22Rv1 (cell line): ENCODE measurements around the gene LRMDA.

ENCODE experiments used
- ZFX ChIP-seq: fragments of 450-650 bp; IDR thresholded peaks from 2 replicates; pipeline ENCODE4 v1.6.1; 2017; ENCODE audit warnings: antibody characterized with exemption, borderline replicate concordance
- TF ChIP-seq, protein P1 (sequence below): fragments of 450-650 bp; IDR thresholded peaks from 2 replicates; pipeline ENCODE4 v1.5.1; 2017; ENCODE audit warnings: mild to moderate bottlenecking

GRCh38 chr10:76244061-76244686 lies 812.8 kb downstream of the LRMDA start:
- TF ChIP-seq, protein P1, sequence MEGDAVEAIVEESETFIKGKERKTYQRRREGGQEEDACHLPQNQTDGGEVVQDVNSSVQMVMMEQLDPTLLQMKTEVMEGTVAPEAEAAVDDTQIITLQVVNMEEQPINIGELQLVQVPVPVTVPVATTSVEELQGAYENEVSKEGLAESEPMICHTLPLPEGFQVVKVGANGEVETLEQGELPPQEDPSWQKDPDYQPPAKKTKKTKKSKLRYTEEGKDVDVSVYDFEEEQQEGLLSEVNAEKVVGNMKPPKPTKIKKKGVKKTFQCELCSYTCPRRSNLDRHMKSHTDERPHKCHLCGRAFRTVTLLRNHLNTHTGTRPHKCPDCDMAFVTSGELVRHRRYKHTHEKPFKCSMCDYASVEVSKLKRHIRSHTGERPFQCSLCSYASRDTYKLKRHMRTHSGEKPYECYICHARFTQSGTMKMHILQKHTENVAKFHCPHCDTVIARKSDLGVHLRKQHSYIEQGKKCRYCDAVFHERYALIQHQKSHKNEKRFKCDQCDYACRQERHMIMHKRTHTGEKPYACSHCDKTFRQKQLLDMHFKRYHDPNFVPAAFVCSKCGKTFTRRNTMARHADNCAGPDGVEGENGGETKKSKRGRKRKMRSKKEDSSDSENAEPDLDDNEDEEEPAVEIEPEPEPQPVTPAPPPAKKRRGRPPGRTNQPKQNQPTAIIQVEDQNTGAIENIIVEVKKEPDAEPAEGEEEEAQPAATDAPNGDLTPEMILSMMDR = no peak
- TF ChIP-seq ZFX = no peak
